Measurements from ENCODE around the gene MAB21L4.

The MAB21L4 gene

GRCh38 chr2:240895656-240896388, at the start of gene MAB21L4:
TSS of gene MAB21L4 (minus strand) at chr2:240896156. CDS start at chr2:240895997, 159 bp downstream.
- H3K9ac ChIP-seq (ENCODE audit: low read depth, low read length) = no peak within 1 kb of the TSS
- no peaks in the 10 kb centered on the region for H3K27me3 ChIP-seq (ENCODE audit: control insufficient read depth, insufficient read depth, low read length)
- no peak within 1 kb of the TSS for H3K4me3 ChIP-seq (ENCODE audit: low read depth, low read length)
- H3K36me3 ChIP-seq (ENCODE audit: control insufficient read depth, insufficient read depth, low read length) = no peaks in the 10 kb centered on the region
- H3K4me1 ChIP-seq (ENCODE audit: control insufficient read depth, insufficient read depth, low read length) = no peaks in the 10 kb centered on the region
- H3K9me3 ChIP-seq (ENCODE audit: control insufficient read depth, insufficient read depth, low read length) = no peaks in the 10 kb centered on the region

- no peak overlapping the region for H3K4me3 ChIP-seq (ENCODE audit: low read depth, low read length)
- H3K4me1 ChIP-seq (ENCODE audit: control insufficient read depth, insufficient read depth, low read length) = no peaks in the 10 kb centered on the region
- H3K9me3 ChIP-seq (ENCODE audit: control insufficient read depth, insufficient read depth, low read length) = no peaks in the 10 kb centered on the region
- no peaks in the 10 kb centered on the region for H3K36me3 ChIP-seq (ENCODE audit: control insufficient read depth, insufficient read depth, low read length)
- no peaks in the 10 kb centered on the region for H3K27me3 ChIP-seq (ENCODE audit: control insufficient read depth, insufficient read depth, low read length)
- H3K9ac ChIP-seq (ENCODE audit: low read depth, low read length) = no peak overlapping the region
These were observed 40.1 kb upstream of the MAB21L4 start for GRCh38 chr2:240936106-240936505.

- Histone ChIP-seq H3K9ac (ENCODE audit: low read depth, low read length) (no peak overlapping the region), H3K27me3 (ENCODE audit: control insufficient read depth, insufficient read depth, low read length) (no peaks in the 10 kb centered on the region), H3K36me3 (ENCODE audit: control insufficient read depth, insufficient read depth, low read length) (no peaks in the 10 kb centered on the region), H3K4me1 (ENCODE audit: control insufficient read depth, insufficient read depth, low read length) (no peaks in the 10 kb centered on the region), H3K4me3 (ENCODE audit: low read depth, low read length) (no peak overlapping the region), H3K9me3 (ENCODE audit: control insufficient read depth, insufficient read depth, low read length) (no peaks in the 10 kb centered on the region)
These were observed 39.3 kb upstream of the MAB21L4 start for GRCh38 chr2:240935103-240935876.

GRCh38 chr2:240934701-240935102, 38.7 kb upstream of the MAB21L4 start:
- H3K27me3 ChIP-seq (ENCODE audit: control insufficient read depth, insufficient read depth, low read length) = no peaks in the 10 kb centered on the region
- H3K36me3 ChIP-seq (ENCODE audit: control insufficient read depth, insufficient read depth, low read length) = no peaks in the 10 kb centered on the region
- H3K4me1 ChIP-seq (ENCODE audit: control insufficient read depth, insufficient read depth, low read length) = no peaks in the 10 kb centered on the region
- no peak overlapping the region for H3K4me3 ChIP-seq (ENCODE audit: low read depth, low read length)
- no peak overlapping the region for H3K9ac ChIP-seq (ENCODE audit: low read depth, low read length)
- no peaks in the 10 kb centered on the region for H3K9me3 ChIP-seq (ENCODE audit: control insufficient read depth, insufficient read depth, low read length)

- H3K27me3 ChIP-seq (ENCODE audit: control insufficient read depth, insufficient read depth, low read length) = no peaks in the 10 kb centered on the region
- H3K4me3 ChIP-seq (ENCODE audit: low read depth, low read length) = no peak overlapping the region
- no peaks in the 10 kb centered on the region for H3K4me1 ChIP-seq (ENCODE audit: control insufficient read depth, insufficient read depth, low read length)
- H3K9ac ChIP-seq (ENCODE audit: low read depth, low read length) = no peak overlapping the region
- no peaks in the 10 kb centered on the region for H3K36me3 ChIP-seq (ENCODE audit: control insufficient read depth, insufficient read depth, low read length)
- no peaks in the 10 kb centered on the region for H3K9me3 ChIP-seq (ENCODE audit: control insufficient read depth, insufficient read depth, low read length)
These were observed 38.2 kb upstream of the MAB21L4 start for GRCh38 chr2:240933966-240934700.

- Histone ChIP-seq H3K4me1 (ENCODE audit: control insufficient read depth, insufficient read depth, low read length) (no peaks in the 10 kb centered on the region), H3K27me3 (ENCODE audit: control insufficient read depth, insufficient read depth, low read length) (no peaks in the 10 kb centered on the region), H3K36me3 (ENCODE audit: control insufficient read depth, insufficient read depth, low read length) (no peaks in the 10 kb centered on the region), H3K9me3 (ENCODE audit: control insufficient read depth, insufficient read depth, low read length) (no peaks in the 10 kb centered on the region), H3K4me3 (ENCODE audit: low read depth, low read length) (no peak overlapping the region), H3K9ac (ENCODE audit: low read depth, low read length) (no peak overlapping the region)
These were observed 37.4 kb upstream of the MAB21L4 start for GRCh38 chr2:240933048-240933965.

- no peaks in the 10 kb centered on the region for H3K27me3 ChIP-seq (ENCODE audit: control insufficient read depth, insufficient read depth, low read length)
These were observed 36.7 kb upstream of the MAB21L4 start for GRCh38 chr2:240932724-240933047.

GRCh38 chr2:240932001-240932723, 36.2 kb upstream of the MAB21L4 start:
- H3K36me3 ChIP-seq (ENCODE audit: control insufficient read depth, insufficient read depth, low read length) = no peaks in the 10 kb centered on the region
- H3K4me1 ChIP-seq (ENCODE audit: control insufficient read depth, insufficient read depth, low read length) = no peaks in the 10 kb centered on the region
- no peaks in the 10 kb centered on the region for H3K27me3 ChIP-seq (ENCODE audit: control insufficient read depth, insufficient read depth, low read length)
- no peaks in the 10 kb centered on the region for H3K9me3 ChIP-seq (ENCODE audit: control insufficient read depth, insufficient read depth, low read length)
- H3K9ac ChIP-seq (ENCODE audit: low read depth, low read length) = no peak overlapping the region
- no peak overlapping the region for H3K4me3 ChIP-seq (ENCODE audit: low read depth, low read length)

More at GRCh38 chr2:240932724-240933047, 36.7 kb upstream of the MAB21L4 start:
- no peaks in the 10 kb centered on the region for H3K36me3 ChIP-seq (ENCODE audit: control insufficient read depth, insufficient read depth, low read length)
- H3K9me3 ChIP-seq (ENCODE audit: control insufficient read depth, insufficient read depth, low read length) = no peaks in the 10 kb centered on the region
- H3K4me3 ChIP-seq (ENCODE audit: low read depth, low read length) = no peak overlapping the region
- no peaks in the 10 kb centered on the region for H3K4me1 ChIP-seq (ENCODE audit: control insufficient read depth, insufficient read depth, low read length)
- H3K9ac ChIP-seq (ENCODE audit: low read depth, low read length) = no peak overlapping the region

GRCh38 chr2:240931319-240931949, 35.5 kb upstream of the MAB21L4 start:
- Histone ChIP-seq H3K27me3 (ENCODE audit: control insufficient read depth, insufficient read depth, low read length) (no peaks in the 10 kb centered on the region), H3K36me3 (ENCODE audit: control insufficient read depth, insufficient read depth, low read length) (no peaks in the 10 kb centered on the region), H3K9ac (ENCODE audit: low read depth, low read length) (no peak overlapping the region), H3K4me1 (ENCODE audit: control insufficient read depth, insufficient read depth, low read length) (no peaks in the 10 kb centered on the region), H3K4me3 (ENCODE audit: low read depth, low read length) (no peak overlapping the region), H3K9me3 (ENCODE audit: control insufficient read depth, insufficient read depth, low read length) (no peaks in the 10 kb centered on the region)

GRCh38 chr2:240930631-240931318, 34.8 kb upstream of the MAB21L4 start:
- no peak overlapping the region for H3K4me3 ChIP-seq (ENCODE audit: low read depth, low read length)
- H3K9me3 ChIP-seq (ENCODE audit: control insufficient read depth, insufficient read depth, low read length) = no peaks in the 10 kb centered on the region
- no peaks in the 10 kb centered on the region for H3K27me3 ChIP-seq (ENCODE audit: control insufficient read depth, insufficient read depth, low read length)
- H3K4me1 ChIP-seq (ENCODE audit: control insufficient read depth, insufficient read depth, low read length) = no peaks in the 10 kb centered on the region
- H3K36me3 ChIP-seq (ENCODE audit: control insufficient read depth, insufficient read depth, low read length) = no peaks in the 10 kb centered on the region
- no peak overlapping the region for H3K9ac ChIP-seq (ENCODE audit: low read depth, low read length)
